Measurements from ENCODE around the gene RAD51B.

The RAD51B gene

DNA sequence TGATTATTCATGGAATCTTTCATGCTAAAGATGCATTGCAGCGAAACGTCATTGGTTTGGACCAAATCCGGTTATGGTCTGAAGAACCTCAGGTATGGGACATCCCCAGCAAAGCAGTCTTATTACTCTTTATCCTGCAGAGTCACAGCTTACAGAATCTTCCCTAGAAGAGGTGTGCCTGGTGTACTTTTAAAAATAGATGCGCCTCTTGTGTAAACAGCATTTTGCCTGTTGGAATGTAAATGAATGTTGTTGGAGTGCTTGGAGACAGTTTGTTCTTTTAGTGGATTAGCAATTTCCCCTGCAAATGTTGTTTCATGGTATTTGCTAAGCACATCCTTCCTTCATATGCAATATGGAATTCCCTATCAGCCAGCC, 730.7 kb downstream of the RAD51B start:
- DNase-seq: no peak

- DNase-seq: no peak
Measured at GRCh38 chr14:68551045-68551683, 731.6 kb downstream of the RAD51B start.

DNA sequence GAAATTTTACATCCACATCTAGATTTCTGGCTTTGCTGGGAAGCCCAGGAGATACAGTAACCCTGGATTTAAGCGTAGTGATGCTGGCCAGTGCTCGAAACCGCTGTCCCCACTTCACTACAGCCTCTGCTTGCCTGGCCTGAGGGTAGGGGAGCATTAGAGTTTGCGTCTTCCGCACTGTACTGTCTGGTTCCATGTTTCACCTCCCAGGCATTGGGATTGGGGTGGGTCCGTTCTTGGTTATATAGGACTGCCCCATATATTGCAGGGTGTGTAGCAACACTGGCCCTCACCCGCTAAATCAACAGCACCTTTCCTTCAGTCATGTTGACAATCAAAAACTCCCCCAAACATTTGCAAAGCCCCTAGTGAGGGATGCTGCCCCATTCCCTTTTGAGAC, 732.5 kb downstream of the RAD51B start:
- no peak for DNase-seq

DNA sequence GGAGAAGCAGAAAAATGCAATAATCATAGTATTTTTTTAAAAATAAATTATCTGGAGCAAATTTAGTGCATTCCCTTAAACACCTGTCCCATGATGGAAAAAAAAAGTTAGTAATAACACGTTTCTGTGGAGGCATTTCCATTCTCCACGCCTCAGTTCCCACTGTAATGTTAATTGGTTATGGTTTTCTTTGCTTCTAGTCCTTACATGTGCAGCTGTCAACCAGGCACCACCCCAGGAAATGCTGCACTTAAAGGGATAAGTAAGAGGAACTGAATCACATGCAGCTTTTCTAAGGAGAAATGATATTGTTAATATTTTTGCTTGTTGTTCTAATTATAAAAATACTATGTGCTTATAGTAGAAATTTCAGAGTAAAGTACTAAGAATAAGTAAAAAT, 733.0 kb downstream of the RAD51B start:
- no peak for DNase-seq

- no peak for DNase-seq
Measured at GRCh38 chr14:68553311-68553710, 733.7 kb downstream of the RAD51B start.

DNA sequence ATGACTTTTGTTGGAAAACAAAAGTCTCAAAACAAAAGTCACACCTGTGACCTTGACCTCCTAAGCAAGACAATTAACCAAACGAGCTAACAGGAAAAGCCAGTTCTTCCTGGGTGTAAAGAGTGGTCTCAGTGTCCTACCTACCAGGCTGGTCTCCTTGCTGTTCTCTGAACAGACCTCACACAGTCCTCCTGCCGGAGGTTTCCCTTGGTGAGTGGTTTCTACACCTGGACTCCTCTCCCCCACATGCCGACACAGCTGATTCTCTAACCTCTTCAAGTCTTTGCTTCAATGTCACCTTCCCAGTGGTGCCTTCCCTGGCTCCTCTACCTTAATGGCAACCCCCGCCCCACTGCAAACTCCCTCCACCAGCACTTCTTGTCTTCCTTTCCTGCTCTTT, 734.7 kb downstream of the RAD51B start:
- DNase-seq: no peak

- DNase-seq: no peak
Measured at GRCh38 chr14:68556253-68556652, 736.7 kb downstream of the RAD51B start.

DNA sequence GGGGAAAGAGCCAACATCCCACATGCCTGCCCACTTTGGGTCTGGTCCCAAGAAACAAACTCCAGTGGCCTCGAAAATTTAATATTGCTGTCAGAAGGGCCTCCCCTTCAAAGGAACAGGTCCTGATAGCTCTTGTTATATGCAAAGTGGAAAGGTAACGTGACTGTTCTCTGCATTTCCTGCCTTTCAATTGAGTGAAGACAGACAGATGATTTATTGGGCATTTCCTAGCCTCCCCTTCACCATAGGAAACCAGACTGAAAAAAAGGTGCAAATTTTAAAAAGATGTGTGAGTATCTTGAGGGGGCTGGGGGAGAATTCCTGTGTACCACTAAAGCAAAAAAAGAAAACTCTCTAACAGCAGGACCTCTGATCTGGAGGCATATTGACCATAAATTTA, 738.1 kb downstream of the RAD51B start:
- no peak for DNase-seq

GRCh38 chr14:68558096-68558495, 738.5 kb downstream of the RAD51B start:
- no peak for DNase-seq

DNA sequence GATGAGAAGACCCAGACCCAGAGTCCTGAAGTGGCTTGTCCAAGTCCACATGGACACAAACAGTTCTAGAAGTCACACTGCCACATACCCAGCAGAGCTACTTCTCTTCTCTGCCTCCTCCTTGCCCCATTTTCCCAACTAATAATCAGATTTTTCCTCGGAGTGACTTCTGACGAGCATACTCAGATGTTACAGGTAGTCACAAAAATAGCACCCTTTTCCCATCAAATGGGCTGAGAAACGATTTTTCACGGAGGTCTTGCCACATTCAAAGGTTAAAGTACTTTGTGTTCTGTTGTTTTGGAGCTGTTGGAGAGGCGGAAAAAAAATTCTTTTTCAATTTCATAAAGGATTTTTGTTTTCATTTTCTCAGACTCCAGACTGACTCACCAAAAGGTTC, 740.4 kb downstream of the RAD51B start:
- no peak for DNase-seq

DNA sequence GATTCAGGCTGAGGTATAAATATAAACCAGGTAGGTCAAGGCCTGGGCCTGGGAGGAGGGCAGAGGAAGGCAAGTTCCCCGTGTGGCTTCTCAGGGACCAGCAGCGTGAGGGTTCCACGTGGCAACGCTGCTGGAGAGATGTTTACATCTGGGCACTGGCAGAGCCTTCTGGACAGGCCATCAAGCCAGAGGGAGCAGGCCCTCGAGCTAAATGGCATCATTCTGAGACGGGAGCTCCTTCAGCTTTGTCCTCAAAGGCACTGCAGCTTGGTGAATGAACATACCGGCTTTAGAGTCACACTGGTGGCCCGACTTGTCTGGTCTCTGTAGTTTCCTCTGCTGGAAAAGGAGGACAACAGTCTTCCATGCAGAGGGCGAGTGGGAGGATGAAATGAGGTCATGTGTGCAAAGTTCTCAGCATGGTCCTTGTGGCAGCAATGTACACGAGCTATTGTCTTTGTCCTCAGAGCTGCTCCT, 742.0 kb downstream of the RAD51B start:
- no peak for DNase-seq

DNA sequence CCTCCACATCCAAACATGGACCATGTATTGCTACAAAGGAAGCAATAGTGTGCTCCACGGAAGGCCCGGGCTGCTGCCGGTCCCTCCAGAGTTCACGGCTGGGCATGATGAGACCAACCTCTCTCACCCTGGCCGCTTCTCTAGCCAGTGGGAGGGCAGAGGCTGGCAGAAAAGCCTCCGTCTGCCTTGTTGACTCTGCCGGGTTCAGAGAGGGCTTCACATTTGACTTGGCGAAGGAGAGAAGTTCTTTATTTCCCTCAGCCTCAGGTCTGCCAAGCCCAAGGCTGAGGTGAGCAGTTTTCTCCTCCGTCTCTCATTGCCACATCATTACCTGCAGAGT, 743.3 kb downstream of the RAD51B start:
- no peak for DNase-seq

- DNase-seq: no peak
Measured at GRCh38 chr14:68563251-68564131, 743.9 kb downstream of the RAD51B start.

- DNase-seq: no peak
Measured at GRCh38 chr14:68564191-68564825, 744.7 kb downstream of the RAD51B start.

DNA sequence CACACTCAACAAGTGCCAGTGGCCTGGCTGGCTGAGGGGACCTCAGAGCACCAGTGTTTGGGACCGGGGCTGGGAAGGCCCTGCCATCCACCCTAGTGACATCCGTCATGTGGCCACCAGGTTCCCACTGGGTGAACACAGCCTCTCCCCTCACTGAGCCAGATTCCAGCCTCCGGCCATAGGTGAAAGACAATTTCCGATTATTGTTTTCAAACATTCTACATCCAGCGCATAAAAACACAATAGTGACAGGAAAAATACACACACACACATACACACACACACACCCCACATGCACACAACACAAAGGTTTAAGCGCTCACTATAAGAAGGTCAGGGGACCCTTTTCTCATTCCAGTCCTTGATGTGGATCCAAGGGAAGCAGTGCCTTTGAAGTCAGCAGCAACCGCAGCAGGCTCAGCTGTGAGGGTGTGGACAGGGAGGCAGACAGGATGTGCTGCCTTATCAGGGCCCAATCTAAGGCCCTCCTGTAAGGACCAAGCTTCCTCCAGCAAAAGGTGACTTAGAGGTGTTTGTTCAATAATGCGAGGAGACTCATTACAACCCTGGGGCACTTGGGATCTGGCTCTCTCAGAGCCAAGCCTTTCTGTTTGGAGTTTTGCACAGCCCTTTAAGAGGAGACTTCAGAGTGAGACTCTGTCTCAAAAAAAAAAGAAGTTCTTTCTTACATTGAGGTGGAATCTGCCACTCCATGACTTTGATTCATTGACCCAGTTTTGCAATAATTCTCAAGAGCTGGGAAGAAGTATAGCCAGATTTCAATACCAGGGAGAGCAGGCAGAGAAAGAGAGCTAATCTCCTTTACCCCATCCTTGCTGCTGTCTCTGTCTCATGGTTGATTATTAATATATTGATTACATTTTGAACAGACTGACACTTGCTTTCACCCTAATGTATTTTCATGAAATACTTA, 745.5 kb downstream of the RAD51B start:
- no peak for DNase-seq

GRCh38 chr14:68566075-68566474, 746.5 kb downstream of the RAD51B start:
- DNase-seq: no peak

- no peak for DNase-seq
Measured at GRCh38 chr14:68568907-68569897, 749.6 kb downstream of the RAD51B start.

- DNase-seq: no peak
Measured at GRCh38 chr14:68569970-68570409, 750.4 kb downstream of the RAD51B start.

GRCh38 chr14:68571114-68571591, 751.6 kb downstream of the RAD51B start:
- no peak for DNase-seq

- no peak for DNase-seq
Measured at GRCh38 chr14:68571928-68572525, 752.4 kb downstream of the RAD51B start.

GRCh38 chr14:68573126-68573525, 753.5 kb downstream of the RAD51B start:
- no peak for DNase-seq

Measured in NCI-H2081 (cell line).